ENCODE data around the gene CACNA2D3.

CACNA2D3 gene

DNA sequence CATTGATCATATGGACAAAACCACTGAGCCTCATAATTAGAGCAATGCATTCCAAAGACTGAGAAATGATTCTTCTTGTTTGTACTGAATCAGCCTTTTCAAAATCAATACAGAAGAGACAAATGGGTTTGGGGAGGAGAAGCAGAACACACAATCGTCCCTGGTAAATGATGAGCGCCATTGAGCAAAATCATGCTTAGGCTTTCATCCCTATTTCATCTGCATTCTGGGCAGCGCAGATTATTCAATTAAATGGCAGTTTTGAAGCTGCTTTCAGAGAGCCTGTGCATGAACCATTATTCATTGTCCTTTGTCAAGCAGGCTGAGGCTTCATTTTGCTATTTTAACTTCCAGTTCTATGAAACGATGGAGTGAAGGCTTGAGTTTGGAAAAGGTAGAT, 371.9 kb downstream of the CACNA2D3 start:
- no peak for DNase-seq

DNA sequence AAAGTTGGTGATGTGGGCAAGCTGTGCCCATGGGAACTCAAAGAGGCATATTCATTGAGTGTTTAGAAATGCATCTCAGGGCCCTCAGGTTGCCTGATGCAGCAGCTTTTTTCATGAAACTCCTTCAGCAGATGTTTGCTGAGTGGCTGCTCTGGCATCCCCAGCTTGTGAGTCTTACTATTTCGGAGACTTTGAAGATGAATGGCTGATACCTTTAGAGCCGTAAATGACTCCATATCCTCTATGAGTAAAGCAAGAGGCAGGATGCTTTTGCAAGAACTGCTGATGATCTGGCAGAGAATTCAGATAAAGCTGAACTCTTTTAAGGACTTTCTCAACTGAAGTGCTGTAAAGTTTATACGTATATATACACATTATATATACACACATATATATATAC, 384.3 kb downstream of the CACNA2D3 start:
- no peak for DNase-seq

DNA sequence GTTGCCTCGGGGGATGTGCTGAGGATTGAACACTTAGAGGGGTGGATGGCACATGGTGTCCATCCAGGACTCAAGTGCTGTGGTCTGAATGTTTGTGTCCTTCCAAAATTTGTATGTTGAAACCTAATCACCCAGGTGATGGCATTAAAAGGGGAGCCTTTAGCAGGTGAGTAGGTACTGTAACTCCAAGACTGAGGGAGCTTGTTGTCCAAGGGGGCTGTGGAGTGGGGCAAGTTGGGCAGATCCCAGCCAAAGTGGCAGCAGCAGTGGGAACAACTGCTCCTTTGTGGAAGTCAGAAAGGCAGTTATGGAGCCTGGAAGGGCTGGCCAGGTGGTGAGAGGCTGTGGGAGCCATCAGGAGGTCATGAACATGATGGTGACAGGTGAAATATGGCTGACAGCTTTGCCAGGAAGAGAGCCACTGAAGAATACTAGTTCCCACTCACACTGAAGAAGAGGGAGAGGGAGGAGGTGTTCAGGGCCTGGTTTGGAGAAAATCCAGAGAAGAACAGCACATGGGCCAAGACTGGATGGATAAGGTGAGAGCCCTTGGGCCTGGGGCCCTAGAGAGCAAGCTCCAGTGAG, 385.6 kb downstream of the CACNA2D3 start:
- DNase-seq, result no peak

GRCh38 chr3:54510506-54510905, 388.2 kb downstream of the CACNA2D3 start:
- DNase-seq, result no peak

DNA sequence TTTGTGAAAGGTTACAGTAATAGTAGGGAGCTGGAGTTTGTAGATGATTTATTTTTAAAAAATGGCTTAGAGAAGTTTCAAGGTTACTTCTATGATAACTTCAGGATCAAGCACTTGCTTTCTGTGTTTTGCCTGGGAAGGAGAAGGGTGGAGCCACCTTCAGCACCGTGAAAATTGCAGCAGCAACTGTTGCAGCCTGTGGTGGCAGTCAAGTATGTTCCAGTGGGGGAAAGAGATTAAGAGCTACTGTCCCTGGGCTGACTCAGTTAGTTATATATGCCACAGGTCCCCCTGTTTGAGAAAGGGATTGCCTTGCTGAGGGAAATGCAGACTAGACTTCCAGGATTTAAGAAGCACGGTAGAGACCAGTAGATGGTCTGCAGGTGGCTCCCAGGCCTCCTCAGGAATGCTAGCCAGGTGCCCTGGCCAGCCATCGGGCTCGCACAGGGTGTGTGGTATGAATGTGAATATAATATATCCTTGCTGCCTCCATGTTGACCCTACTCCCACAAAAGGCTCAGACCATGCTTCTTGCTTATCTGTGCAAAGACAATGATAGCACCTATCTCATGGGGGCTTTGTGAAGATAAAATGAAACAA, 389.5 kb downstream of the CACNA2D3 start:
- no peak for DNase-seq

DNA sequence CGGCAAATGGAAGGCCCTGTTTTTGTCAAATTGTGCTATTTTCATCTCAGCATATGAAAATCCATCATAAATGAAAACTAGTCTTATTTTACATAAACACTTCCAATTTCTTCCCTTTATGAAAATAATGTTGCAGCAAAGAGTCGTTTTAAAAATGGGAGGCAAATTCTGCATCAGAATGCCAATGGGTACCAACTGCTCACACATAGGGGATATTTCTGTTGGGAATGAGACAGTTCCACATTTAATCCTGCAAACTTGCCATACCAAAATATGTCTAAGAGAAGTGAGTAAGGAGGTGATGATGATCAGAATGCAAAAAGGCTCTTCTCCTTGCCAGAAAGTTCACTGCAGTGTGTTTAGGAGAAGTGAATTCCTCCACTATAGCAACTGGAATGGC, 391.7 kb downstream of the CACNA2D3 start:
- no peak for DNase-seq

DNA sequence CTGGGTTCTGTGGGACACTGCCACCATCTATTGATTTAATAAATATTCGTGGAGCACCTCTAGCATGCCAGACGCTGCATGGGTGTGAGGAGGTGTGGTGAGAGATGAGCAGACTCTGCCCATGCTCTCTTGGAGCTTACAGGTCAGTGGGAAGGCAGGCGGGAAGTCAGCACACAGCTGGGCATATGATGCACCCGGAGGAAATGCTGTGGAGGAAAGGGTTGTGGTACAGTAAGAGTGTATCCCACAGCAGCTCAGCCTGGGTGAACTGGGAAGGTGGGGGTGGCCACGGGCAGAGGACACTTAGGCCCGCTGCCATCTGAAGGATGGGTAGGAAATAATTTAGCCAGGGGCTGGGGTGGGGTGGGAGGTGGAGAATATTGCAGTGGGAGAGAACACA, 392.1 kb downstream of the CACNA2D3 start:
- no peak for DNase-seq

DNA sequence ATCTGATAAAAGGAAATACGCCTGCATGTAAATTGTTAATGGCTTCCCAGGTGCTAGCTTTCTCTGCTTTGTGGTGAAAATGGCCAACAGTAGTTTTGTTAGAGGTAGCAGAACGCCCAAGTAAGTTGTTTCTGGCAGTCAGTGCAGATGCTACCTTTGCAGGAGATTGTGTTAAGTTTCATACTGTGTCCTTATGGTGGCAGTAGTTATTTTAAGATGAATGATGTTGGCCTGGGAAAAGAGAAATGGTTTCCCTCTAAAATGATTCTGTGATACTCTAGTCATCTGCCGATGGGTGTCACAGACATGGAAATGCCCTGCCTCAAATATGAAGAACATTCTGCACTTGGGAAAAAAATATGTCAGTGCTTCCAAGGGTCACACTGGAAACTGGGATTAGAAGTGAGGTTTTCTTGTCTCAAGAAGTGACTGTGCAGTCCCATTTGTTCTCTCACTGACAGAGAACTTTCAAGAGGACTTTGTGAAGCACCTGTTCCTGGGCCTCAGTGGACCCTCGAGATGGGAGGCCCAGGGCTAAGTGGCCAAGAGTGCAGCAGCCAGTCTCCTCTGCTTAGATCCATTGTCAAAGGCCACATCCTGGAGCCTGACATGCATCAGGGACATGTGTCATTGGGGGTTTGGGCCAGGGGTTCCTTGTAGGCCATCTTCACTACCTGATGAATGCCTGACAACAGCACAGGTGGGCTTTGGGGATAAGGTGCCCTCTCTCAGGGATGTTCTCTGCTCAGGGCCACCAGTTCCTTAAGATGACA, 393.3 kb downstream of the CACNA2D3 start:
- DNase-seq, result no peak

DNA sequence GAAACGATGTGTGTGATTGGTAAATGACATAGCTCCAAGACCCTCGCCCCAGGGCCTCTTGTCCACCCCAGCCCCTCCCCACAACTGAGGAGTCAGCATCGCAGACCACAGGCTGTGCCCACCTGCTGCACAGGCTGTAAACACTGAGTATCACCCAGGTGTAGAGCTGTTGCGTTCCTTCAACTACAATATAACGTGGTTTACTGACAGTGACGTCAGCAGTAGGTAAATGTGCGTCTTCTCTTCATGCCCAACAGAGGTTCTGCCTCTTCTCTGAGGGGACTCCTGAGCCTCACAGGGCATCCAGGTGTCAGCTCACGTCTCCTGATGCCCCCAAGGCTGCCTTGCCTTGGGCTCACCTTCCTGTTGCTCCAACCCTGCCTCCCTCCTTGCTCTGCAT, 395.1 kb downstream of the CACNA2D3 start:
- DNase-seq, result no peak

DNA sequence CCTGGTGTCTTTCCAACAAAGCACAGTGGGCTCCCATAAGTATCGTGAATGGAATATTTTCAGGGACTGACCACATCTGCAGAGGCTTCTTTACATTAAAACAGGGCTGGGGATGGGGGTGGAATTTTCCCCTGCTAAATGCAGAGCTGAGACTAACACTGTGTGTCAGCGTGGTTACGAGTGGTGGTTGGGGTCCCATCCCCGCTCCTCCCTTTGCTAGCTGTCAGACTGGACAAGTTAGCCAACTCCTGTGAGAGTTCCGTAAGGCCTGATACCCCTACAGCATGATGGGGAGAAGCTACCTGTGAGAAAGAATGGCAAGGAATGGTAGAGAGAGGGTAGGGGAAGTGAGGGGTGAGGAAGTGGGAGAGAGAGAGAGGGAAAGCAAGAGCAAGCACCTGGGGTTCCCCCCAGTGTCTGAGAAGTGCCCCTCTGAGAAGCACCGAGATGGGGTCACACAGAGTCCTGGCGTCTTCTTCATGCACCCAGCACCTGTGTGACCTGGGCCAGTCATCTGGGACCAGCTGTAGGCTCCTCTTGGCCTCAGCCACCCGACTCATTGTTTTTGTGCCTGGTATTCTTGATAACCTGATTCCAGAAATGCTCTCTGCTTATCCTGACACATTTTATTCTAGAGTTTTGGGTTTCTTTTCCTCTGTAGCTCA, 395.8 kb downstream of the CACNA2D3 start:
- DNase-seq, result no peak

DNA sequence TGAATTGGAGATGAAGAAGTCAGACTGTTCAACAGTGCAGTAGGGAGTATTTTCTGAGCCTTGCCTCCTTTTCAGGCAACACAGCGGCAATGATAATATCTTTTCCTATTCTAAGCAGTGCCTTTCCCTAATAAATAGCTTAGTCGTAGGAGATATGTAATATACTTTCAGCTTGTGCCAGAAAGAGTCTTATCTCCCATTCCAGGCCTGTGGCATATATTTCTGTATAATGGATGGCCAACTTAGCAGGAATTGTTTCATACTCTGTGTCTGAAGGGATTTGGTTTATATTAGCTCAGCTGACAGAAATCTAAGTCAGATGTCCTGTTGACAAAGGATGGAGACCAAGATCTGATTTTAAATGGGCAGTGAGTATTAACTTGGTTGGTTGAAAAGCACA, 397.1 kb downstream of the CACNA2D3 start:
- no peak for DNase-seq

DNA sequence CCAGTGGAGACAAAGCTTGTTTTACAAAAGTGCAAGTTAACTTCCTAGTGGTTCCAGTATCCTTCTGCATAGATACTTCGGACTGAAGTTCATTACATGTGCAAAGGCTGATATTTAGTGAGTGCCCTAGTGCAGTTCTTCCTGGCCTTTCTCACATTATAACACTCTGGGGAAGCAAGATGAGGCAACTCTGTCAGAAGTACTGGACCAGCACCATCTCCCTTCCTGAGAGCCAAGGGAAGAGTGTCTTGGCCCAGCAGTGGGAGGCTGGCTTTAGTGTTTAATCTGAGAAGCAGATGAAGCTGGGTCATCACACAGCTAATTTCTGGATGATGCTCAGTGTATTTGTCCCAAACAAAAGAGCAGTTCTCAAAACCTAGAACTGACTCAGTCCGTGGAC, 397.7 kb downstream of the CACNA2D3 start:
- DNase-seq, result no peak

DNA sequence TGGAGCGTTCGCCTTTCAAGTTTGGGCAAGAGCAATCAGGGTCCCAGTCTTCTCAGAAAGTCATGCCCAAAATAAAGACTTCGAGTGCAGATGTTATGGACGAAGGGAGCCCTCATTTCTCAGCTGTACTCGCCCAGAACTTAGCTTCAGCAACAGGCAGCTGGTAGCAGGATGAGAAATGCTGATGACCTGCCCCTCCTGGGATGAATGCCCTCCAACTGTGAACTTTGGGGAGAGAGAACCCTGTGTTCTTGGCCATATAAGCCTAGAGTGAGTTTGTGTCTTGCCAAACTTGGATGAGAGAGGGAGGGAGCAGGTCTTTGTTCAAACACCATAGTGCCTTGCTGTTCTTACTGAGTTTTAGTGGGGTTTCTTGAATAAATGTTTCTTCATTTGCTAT, 405.2 kb downstream of the CACNA2D3 start:
- no peak for DNase-seq

DNA sequence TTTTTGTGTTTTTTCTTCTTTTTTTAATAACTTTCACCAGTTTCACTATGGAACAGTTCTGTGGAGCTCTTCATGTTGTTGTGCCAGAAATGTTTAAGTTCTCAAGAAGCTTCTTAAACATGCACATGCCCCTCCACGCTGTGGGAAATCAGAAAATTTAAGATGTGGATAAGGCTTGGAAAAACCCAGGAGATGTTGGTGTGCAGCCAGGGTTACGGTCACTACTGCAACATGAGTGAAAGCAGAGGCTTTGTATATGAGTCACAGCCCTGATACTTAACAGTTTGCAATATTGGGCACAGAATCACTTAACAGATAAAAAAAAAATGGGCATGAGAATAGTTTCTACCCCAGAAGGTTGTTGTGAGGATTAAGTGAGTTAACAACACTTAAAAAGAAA, 405.6 kb downstream of the CACNA2D3 start:
- DNase-seq, result no peak

DNA sequence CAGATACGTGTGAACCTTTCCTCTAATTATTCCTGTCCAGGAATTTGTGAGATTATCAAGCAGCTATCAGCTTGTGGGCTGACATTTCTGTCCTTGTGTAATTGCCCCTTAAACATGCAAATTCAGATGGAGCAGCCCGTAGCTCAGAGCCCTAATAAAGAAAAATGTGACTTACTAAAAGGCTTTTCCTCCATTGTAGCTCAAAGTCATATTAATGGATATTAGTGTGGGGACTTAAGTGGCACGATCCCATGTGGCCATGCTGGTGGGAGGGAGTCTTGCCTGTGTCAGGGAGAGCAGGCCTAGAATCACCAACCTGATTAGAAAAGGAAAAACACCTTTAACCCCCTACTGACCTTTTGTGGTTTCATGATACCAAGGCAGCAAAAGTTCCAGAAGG, 406.3 kb downstream of the CACNA2D3 start:
- no peak for DNase-seq

- no peak for DNase-seq
Measured at GRCh38 chr3:54530091-54530490, 407.7 kb downstream of the CACNA2D3 start.

- DNase-seq, result no peak
Measured at GRCh38 chr3:54530944-54531343, 408.6 kb downstream of the CACNA2D3 start.

GRCh38 chr3:54531741-54532140, 409.4 kb downstream of the CACNA2D3 start:
- DNase-seq, result no peak

GRCh38 chr3:54533856-54534255, 411.5 kb downstream of the CACNA2D3 start:
- no peak for DNase-seq

GRCh38 chr3:54535619-54536018, 413.3 kb downstream of the CACNA2D3 start:
- DNase-seq, result no peak

DNA sequence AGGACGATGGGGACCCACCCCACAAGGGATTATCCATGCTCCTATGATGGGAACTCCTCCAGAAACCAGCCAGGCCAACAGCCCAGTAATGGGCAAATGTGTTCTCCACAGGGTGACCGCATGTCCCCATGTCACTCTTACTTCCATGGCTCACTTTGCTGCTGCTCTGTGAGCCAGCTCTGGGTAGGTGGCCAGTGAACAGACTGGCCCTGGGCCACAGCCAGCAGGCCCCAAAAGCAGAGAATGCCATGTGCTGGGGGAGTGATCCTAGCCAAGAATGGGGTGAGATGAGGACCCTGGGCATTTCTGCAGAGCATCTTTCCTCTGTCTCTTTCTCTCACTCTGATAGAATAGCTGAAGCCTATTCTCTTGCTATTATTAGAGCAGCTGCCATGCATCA, 414.1 kb downstream of the CACNA2D3 start:
- no peak for DNase-seq

GRCh38 chr3:54537506-54537905, 415.2 kb downstream of the CACNA2D3 start:
- DNase-seq, result no peak

DNA sequence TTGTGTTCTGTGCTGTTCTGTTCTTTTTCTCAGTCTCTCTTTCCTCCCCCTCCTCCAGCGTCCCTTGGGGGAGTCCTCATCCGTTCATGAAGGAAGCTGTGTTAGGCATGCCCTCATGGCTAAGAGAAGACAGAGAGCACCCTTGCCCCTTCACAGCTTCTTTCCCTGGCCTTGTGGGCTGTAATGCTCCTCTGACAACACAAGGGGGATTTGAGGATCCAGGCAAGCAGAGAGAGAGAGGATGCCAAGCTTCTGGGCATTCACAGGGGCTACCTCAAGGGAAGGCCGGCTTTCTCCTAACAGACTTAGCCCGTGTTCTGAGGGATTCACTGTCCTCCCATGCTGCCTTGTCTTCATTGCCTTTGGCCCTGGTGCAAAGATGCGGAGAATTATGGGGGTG, 416.0 kb downstream of the CACNA2D3 start:
- DNase-seq, result no peak

- DNase-seq, result no peak
Measured at GRCh38 chr3:54541369-54541768, 419.0 kb downstream of the CACNA2D3 start.
